Measurements from ENCODE around the gene CRELD2.

Gene CRELD2

DNA sequence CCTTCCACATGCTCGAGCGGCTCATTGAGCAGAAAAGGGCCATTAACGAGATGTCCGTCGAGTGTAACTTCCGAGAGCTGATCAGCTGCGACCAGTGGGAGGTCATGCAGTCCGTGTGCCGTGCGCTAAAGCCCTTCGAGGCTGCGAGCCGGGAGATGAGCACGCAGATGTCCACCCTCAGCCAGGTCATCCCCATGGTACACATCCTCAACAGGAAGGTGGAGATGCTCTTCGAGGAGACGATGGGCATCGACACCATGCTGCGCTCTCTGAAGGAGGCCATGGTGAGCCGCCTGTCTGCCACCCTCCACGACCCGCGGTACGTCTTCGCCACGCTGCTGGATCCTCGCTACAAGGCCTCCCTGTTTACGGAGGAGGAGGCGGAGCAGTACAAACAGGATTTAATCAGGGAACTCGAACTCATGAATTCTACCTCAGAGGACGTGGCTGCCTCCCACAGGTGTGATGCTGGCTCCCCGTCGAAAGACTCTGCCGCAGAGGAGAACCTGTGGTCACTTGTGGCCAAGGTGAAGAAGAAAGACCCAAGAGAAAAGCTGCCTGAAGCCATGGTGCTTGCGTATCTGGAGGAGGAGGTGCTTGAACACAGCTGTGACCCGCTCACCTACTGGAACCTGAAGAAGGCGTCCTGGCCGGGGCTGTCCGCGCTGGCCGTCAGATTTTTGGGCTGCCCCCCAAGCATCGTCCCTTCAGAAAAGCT lies 31.9 kb upstream of the CRELD2 start:
- Histone ChIP-seq H3K27me3 (no peaks in the 10 kb centered on the region), H3K4me1 (peaks cover 6% of the 10 kb centered on the region), H3K4me3 (no peak overlapping the region), H3K9ac (no peak overlapping the region), H3K9me3 (peaks cover 63% of the 10 kb centered on the region), H3K27ac (no peak overlapping the region), H4K20me1 (peaks cover 99% of the 10 kb centered on the region), H3K4me2 (no peak overlapping the region), H3K36me3 (peaks cover 100% of the 10 kb centered on the region)
- TF ChIP-seq Cebpa-rat (IDR thresholded peaks at IDR 0.05): no peak

DNA sequence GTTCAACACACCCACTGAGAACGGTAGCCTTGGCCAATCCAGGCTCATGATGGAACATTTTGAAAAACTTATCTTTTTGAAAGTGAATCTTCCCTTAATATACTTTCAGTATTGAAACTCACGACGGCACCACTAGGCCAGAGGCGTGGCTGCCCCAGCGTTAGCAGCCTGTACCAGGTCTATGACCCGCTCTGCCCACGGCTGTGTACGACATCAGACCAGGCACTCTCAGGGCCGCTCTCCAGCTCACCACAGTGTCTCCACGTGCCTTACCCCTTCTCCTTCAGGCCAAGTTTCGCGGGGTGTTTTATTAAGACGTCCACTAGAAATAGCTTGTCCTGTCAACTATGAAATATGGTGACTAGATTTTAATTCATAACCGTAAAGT lies 31.4 kb upstream of the CRELD2 start:
- Histone ChIP-seq H3K4me1 (peaks cover under 1% of the 10 kb centered on the region; the same call in 1 of the 2 replicates), H3K9ac (no peak overlapping the region), H3K27me3 (no peaks in the 10 kb centered on the region), H3K4me2 (no peak overlapping the region), H3K27ac (no peak overlapping the region), H3K36me3 (peaks cover 100% of the 10 kb centered on the region), H3K9me3 (peaks cover 63% of the 10 kb centered on the region), H3K4me3 (no peak overlapping the region), H4K20me1 (peaks cover 95% of the 10 kb centered on the region)
- no peak for TF ChIP-seq Cebpa-rat (IDR thresholded peaks at IDR 0.05)

DNA sequence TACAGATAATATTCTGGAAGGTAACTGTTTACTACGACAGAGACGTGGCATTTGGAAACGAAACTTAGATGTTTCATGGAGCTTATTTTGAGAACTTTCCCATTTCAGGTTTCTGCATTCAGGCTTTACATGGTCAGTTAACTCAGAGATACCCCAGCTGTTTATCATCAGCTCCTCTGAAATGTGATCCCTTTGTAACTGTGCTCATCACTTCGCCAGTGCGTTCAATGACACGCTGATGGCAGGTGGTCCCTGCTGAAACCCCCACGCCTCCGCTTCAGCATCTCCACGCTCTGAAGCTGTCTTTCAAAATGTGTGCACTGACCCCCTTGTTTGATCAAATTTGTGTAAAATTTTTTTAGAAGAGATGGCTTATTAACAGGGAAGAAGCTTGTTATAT lies 30.7 kb upstream of the CRELD2 start:
- Histone ChIP-seq H3K4me1 (no peaks in the 10 kb centered on the region), H3K4me2 (no peak overlapping the region), H3K9me3 (peaks cover 63% of the 10 kb centered on the region), H3K27ac (no peak overlapping the region), H3K27me3 (no peaks in the 10 kb centered on the region), H4K20me1 (peaks cover 95% of the 10 kb centered on the region), H3K4me3 (no peak overlapping the region), H3K36me3 (peaks cover 100% of the 10 kb centered on the region), H3K9ac (no peak overlapping the region)
- no peak for TF ChIP-seq Cebpa-rat (IDR thresholded peaks at IDR 0.05)

DNA sequence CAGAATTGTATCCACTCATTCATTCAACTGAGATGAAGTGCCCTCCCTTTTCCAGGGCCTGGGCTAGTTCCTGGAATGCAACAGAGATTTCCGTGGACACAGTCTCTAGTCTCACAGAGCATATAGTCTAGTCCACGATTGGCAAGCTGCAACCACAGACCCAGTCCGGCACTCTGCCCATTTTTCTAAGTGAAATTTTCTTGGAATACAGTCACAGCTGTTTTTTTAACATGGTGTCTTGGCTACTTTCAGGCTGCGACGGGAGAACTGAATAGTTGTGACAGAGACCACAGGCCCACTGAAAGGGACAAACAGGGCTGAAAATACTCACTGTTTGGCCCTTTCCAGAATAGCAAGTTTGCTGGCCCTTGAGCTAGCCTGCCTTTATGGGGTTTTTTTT lies 29.4 kb upstream of the CRELD2 start:
- Histone ChIP-seq H3K4me2 (no peak overlapping the region), H3K9me3 (peaks cover 64% of the 10 kb centered on the region), H3K4me3 (0 out of 2 replicates have a peak overlapping the region, but pooled peaks have one; percentile 15), H3K9ac (no peak overlapping the region), H4K20me1 (peaks cover 94% of the 10 kb centered on the region), H3K36me3 (peaks cover 100% of the 10 kb centered on the region), H3K4me1 (no peaks in the 10 kb centered on the region), H3K27me3 (no peaks in the 10 kb centered on the region), H3K27ac (no peak overlapping the region)
- TF ChIP-seq Cebpa-rat (IDR thresholded peaks at IDR 0.05): no peak

DNA sequence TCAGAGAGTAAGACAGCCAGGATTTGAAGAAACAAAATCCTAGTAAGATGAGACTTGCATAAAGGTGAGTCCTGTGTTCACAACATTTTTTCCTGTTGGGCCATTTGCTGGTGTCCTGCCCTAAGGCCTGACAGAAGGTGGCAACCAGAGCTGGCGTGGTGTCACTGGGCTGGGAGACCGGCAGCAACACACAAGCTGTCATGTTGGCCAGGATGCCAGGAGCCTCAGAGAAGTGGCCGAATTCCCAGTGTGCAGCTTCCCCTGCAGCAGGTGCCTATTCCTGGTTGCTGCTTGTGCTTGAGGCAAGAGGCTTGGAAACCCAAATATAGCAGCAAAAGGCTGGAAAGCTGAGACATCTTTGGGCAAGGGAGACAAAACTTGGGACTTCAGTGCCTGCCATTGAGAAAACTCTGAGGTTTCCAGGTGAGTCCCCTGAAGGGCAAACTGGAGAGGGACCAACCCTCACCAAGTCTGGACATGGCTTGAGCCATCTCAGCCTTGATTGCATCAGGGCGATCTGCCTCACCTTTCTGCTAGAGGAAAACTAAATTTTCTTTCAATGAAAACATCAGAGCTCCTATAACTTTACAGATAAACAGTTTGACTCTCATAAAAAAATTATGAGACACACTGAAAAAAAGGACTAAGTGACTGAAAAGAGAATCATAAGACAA lies 26.1 kb upstream of the CRELD2 start:
- H3K27me3 ChIP-seq: no peaks in the 10 kb centered on the region
- H3K27ac ChIP-seq: no peak overlapping the region
- peaks cover 99% of the 10 kb centered on the region for H3K36me3 ChIP-seq
- H3K9me3 ChIP-seq: peaks cover 43% of the 10 kb centered on the region
- H3K4me3 ChIP-seq: no peak overlapping the region
- peaks cover 92% of the 10 kb centered on the region for H4K20me1 ChIP-seq
- no peaks in the 10 kb centered on the region for H3K4me1 ChIP-seq
- no peak overlapping the region for H3K4me2 ChIP-seq
- H3K9ac ChIP-seq: no peak overlapping the region
- no peak for TF ChIP-seq Cebpa-rat (IDR thresholded peaks at IDR 0.05)

DNA sequence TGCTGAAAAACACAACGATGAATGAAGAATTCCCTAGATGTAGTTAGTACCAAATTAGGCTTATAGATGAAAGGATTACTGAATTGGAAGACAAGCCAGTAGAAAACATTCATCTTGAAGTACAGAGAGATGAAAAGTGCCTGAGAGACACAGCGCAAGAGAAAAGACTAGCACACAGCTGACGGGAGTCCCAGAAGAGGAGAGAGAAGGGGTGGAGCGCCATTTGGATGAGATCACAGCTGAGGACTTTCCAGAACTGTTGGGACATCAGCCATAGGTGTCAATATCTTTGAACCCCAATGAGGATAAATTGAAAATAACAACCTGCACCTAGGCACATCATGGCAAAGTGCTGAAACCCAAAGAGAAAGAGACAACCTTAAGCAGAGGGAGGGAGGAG lies 25.4 kb upstream of the CRELD2 start:
- Histone ChIP-seq H3K9me3 (peaks cover 39% of the 10 kb centered on the region), H3K4me1 (no peaks in the 10 kb centered on the region), H3K27ac (no peak overlapping the region), H3K27me3 (no peaks in the 10 kb centered on the region), H3K4me2 (no peak overlapping the region), H3K9ac (no peak overlapping the region), H4K20me1 (peaks cover 88% of the 10 kb centered on the region), H3K4me3 (no peak overlapping the region), H3K36me3 (peaks cover 99% of the 10 kb centered on the region)
- no peak for TF ChIP-seq Cebpa-rat (IDR thresholded peaks at IDR 0.05)

DNA sequence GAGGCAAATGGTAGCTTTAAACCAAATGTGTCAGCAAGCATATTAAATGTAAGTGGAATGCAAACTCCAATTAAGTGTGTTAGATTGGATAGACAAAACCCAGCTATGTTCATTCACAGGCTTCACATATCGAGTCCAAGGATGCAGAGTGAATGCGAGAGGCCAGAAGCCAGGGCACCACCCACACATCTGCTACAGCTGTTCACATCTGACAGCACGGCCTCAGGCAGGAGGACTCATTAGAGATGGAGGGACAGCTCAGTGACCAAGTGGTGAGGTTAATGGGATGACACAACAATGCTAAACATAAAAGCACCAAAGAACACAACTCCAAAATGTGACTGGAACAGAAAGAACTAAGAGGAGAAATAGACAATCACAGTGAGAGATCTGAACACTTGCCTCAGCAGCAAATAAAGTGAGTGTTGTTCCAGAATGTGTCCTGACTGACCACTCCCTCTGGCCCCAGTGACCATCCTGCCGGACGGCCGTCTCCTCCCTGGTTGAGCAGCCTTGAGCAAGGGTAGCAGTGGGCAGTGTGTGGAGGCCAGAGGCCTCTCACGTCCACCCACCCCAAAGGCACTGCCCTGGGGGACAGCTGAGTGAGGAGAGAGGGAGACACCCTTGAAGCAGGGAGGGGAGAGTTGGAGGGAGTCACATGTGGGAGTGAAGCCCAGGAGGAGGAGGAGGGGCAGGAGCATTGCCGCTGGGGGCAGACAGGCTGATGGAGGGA lies 23.9 kb upstream of the CRELD2 start:
- Histone ChIP-seq H3K27me3 (no peaks in the 10 kb centered on the region), H3K9me3 (peaks cover 26% of the 10 kb centered on the region), H3K36me3 (peaks cover 99% of the 10 kb centered on the region), H3K4me1 (no peaks in the 10 kb centered on the region), H3K4me2 (no peak overlapping the region), H4K20me1 (peaks cover 81% of the 10 kb centered on the region), H3K4me3 (no peak overlapping the region), H3K27ac (no peak overlapping the region), H3K9ac (no peak overlapping the region)
- TF ChIP-seq Cebpa-rat (IDR thresholded peaks at IDR 0.05): no peak

DNA sequence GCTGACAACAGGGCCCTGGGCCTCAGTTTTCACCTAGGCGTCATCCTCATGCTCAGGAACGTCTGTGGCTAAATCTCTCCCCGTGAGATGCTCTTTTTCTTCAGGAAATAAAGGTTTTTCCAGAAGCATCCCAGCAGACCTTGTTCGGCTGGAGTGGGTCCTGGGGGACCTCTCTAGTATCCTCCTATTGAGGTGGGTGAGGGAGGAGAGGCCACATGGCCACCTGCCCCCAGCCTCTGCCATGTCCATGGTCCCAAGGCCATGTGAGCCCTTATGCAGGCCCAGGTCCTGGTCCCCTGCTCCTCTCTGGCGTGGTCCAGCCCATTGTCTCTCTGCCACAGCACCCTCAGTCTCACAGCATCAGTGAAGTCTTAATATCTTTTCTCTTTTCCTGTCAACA lies 22.2 kb upstream of the CRELD2 start:
- no peak for TF ChIP-seq Cebpa-rat (IDR thresholded peaks at IDR 0.05)
- H3K27me3 ChIP-seq: no peaks in the 10 kb centered on the region
- H4K20me1 ChIP-seq: peaks cover 81% of the 10 kb centered on the region

DNA sequence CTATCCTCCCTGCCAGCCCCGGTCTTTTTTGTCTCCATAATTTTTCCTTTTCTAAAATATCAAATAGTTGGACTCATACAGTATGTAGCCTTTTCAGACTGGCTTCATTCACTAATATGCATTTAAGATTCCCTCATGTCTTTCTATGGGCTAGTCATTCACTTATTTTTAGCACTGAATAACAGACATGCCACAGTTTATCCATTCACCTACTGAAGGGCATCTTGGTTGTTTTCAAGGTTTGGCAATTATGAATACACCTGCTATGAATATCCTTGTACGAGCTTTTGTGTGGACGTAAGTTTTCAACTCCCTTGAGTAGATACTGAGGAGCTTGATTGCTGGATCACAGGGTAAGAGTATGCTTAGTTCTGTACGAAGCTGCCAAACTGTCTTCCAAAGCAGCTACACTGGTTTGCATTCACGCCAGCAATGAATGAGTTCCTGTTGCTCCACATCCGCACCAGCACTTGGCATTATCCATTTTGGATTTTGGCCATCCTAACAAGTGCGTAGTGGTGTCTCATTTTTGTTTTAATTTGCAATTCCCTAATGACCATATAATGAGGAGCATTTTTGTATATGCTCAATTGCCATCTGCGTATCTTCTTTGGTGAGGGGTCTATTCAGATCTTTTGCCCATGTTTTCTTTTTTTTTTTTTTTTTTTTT lies 21.3 kb upstream of the CRELD2 start:
- Histone ChIP-seq H3K4me3 (no peak overlapping the region), H3K9ac (no peak overlapping the region), H3K27me3 (no peaks in the 10 kb centered on the region), H3K4me2 (no peak overlapping the region), H3K27ac (no peak overlapping the region), H3K4me1 (no peaks in the 10 kb centered on the region), H4K20me1 (peaks cover 85% of the 10 kb centered on the region), H3K9me3 (peaks cover 8% of the 10 kb centered on the region; the same call in 1 of the 2 replicates), H3K36me3 (peaks cover 99% of the 10 kb centered on the region)
- TF ChIP-seq Cebpa-rat (IDR thresholded peaks at IDR 0.05): no peak

More for the DNA sequence above, 22.2 kb upstream of the CRELD2 start:
- peaks cover 9% of the 10 kb centered on the region; the same call in 1 of the 2 replicates for H3K9me3 ChIP-seq
- no peak overlapping the region for H3K4me3 ChIP-seq
- H3K27ac ChIP-seq: no peak overlapping the region
- H3K4me1 ChIP-seq: no peaks in the 10 kb centered on the region
- H3K36me3 ChIP-seq: peaks cover 99% of the 10 kb centered on the region
- no peak overlapping the region for H3K4me2 ChIP-seq
- no peak overlapping the region; the same call in 1 of the 2 replicates for H3K9ac ChIP-seq

Measured in BLaER1 (cell line).